ENCODE measurements around the gene SNX2.

Gene SNX2

GRCh38 chr5:122774861-122775549 is at the start of gene SNX2:
Gene SNX2 (plus strand): TSS chr5:122775080. CDS start chr5:122775104, 24 bp downstream.
- H3K4me3 ChIP-seq (ENCODE audit: low read depth, low read length), result peak within 1 kb of the TSS; percentile 97
- H3K27me3 ChIP-seq (ENCODE audit: control insufficient read depth, insufficient read depth, low read length), result no peaks in the 10 kb centered on the region; the same call in 1 of the 2 replicates
- peak within 1 kb of the TSS; percentile 89 for H3K27ac ChIP-seq (ENCODE audit: low read depth, low read length)
- no peaks in the 10 kb centered on the region for H3K9me3 ChIP-seq (ENCODE audit: control insufficient read depth, insufficient read depth, low read length)
- H3K36me3 ChIP-seq (ENCODE audit: control insufficient read depth, insufficient read depth, low read length), result no peaks in the 10 kb centered on the region
- peak within 1 kb of the TSS; percentile 77 for H3K9ac ChIP-seq (ENCODE audit: low read depth, low read length)
- H3K4me1 ChIP-seq (ENCODE audit: control insufficient read depth, insufficient read depth, low read length), result peaks cover 16% of the 10 kb centered on the region

- no peak overlapping the region for H3K9ac ChIP-seq (ENCODE audit: low read depth, low read length)
- H3K27ac ChIP-seq (ENCODE audit: low read depth, low read length), result no peak overlapping the region
- no peak overlapping the region for H3K4me3 ChIP-seq (ENCODE audit: low read depth, low read length)
- no peaks in the 10 kb centered on the region for H3K27me3 ChIP-seq (ENCODE audit: control insufficient read depth, insufficient read depth, low read length)
- H3K4me1 ChIP-seq (ENCODE audit: control insufficient read depth, insufficient read depth, low read length), result peaks cover 6% of the 10 kb centered on the region; the same call in 1 of the 2 replicates
- H3K9me3 ChIP-seq (ENCODE audit: control insufficient read depth, insufficient read depth, low read length), result no peaks in the 10 kb centered on the region
- H3K36me3 ChIP-seq (ENCODE audit: control insufficient read depth, insufficient read depth, low read length), result no peaks in the 10 kb centered on the region
These were observed 47.8 kb upstream of the SNX2 start for GRCh38 chr5:122727112-122727541.

GRCh38 chr5:122730037-122730436 is 44.8 kb upstream of the SNX2 start:
- Histone ChIP-seq H3K4me1 (ENCODE audit: control insufficient read depth, insufficient read depth, low read length) (no peaks in the 10 kb centered on the region), H3K9me3 (ENCODE audit: control insufficient read depth, insufficient read depth, low read length) (no peaks in the 10 kb centered on the region), H3K36me3 (ENCODE audit: control insufficient read depth, insufficient read depth, low read length) (no peaks in the 10 kb centered on the region), H3K4me3 (ENCODE audit: low read depth, low read length) (no peak overlapping the region), H3K27ac (ENCODE audit: low read depth, low read length) (no peak overlapping the region), H3K9ac (ENCODE audit: low read depth, low read length) (no peak overlapping the region), H3K27me3 (ENCODE audit: control insufficient read depth, insufficient read depth, low read length) (no peaks in the 10 kb centered on the region)

GRCh38 chr5:122730456-122730855 is 44.4 kb upstream of the SNX2 start:
- no peaks in the 10 kb centered on the region for H3K9me3 ChIP-seq (ENCODE audit: control insufficient read depth, insufficient read depth, low read length)
- H3K4me1 ChIP-seq (ENCODE audit: control insufficient read depth, insufficient read depth, low read length), result no peaks in the 10 kb centered on the region
- no peaks in the 10 kb centered on the region for H3K27me3 ChIP-seq (ENCODE audit: control insufficient read depth, insufficient read depth, low read length)
- no peak overlapping the region for H3K27ac ChIP-seq (ENCODE audit: low read depth, low read length)
- no peak overlapping the region for H3K4me3 ChIP-seq (ENCODE audit: low read depth, low read length)
- H3K9ac ChIP-seq (ENCODE audit: low read depth, low read length), result no peak overlapping the region
- no peaks in the 10 kb centered on the region for H3K36me3 ChIP-seq (ENCODE audit: control insufficient read depth, insufficient read depth, low read length)

- Histone ChIP-seq H3K9ac (ENCODE audit: low read depth, low read length) (no peak overlapping the region), H3K27me3 (ENCODE audit: control insufficient read depth, insufficient read depth, low read length) (no peaks in the 10 kb centered on the region), H3K4me1 (ENCODE audit: control insufficient read depth, insufficient read depth, low read length) (no peaks in the 10 kb centered on the region), H3K27ac (ENCODE audit: low read depth, low read length) (no peak overlapping the region), H3K36me3 (ENCODE audit: control insufficient read depth, insufficient read depth, low read length) (no peaks in the 10 kb centered on the region), H3K4me3 (ENCODE audit: low read depth, low read length) (no peak overlapping the region), H3K9me3 (ENCODE audit: control insufficient read depth, insufficient read depth, low read length) (no peaks in the 10 kb centered on the region)
These were observed 38.6 kb upstream of the SNX2 start for GRCh38 chr5:122736086-122736845.

- Histone ChIP-seq H3K4me1 (ENCODE audit: control insufficient read depth, insufficient read depth, low read length) (no peaks in the 10 kb centered on the region; the same call in 1 of the 2 replicates), H3K27me3 (ENCODE audit: control insufficient read depth, insufficient read depth, low read length) (no peaks in the 10 kb centered on the region), H3K9ac (ENCODE audit: low read depth, low read length) (no peak overlapping the region), H3K9me3 (ENCODE audit: control insufficient read depth, insufficient read depth, low read length) (no peaks in the 10 kb centered on the region), H3K36me3 (ENCODE audit: control insufficient read depth, insufficient read depth, low read length) (no peaks in the 10 kb centered on the region), H3K4me3 (ENCODE audit: low read depth, low read length) (no peak overlapping the region), H3K27ac (ENCODE audit: low read depth, low read length) (no peak overlapping the region)
These were observed 36.8 kb upstream of the SNX2 start for GRCh38 chr5:122738088-122738487.

GRCh38 chr5:122741681-122742080 is 33.2 kb upstream of the SNX2 start:
- Histone ChIP-seq H3K9me3 (ENCODE audit: control insufficient read depth, insufficient read depth, low read length) (no peaks in the 10 kb centered on the region), H3K27me3 (ENCODE audit: control insufficient read depth, insufficient read depth, low read length) (no peaks in the 10 kb centered on the region), H3K36me3 (ENCODE audit: control insufficient read depth, insufficient read depth, low read length) (no peaks in the 10 kb centered on the region), H3K4me3 (ENCODE audit: low read depth, low read length) (no peak overlapping the region), H3K4me1 (ENCODE audit: control insufficient read depth, insufficient read depth, low read length) (no peaks in the 10 kb centered on the region; the same call in 1 of the 2 replicates), H3K27ac (ENCODE audit: low read depth, low read length) (no peak overlapping the region), H3K9ac (ENCODE audit: low read depth, low read length) (no peak overlapping the region)

GRCh38 chr5:122743261-122743660 is 31.6 kb upstream of the SNX2 start:
- Histone ChIP-seq H3K9ac (ENCODE audit: low read depth, low read length) (no peak overlapping the region), H3K4me3 (ENCODE audit: low read depth, low read length) (no peak overlapping the region), H3K36me3 (ENCODE audit: control insufficient read depth, insufficient read depth, low read length) (no peaks in the 10 kb centered on the region), H3K27me3 (ENCODE audit: control insufficient read depth, insufficient read depth, low read length) (no peaks in the 10 kb centered on the region), H3K4me1 (ENCODE audit: control insufficient read depth, insufficient read depth, low read length) (no peaks in the 10 kb centered on the region; the same call in 1 of the 2 replicates), H3K27ac (ENCODE audit: low read depth, low read length) (no peak overlapping the region), H3K9me3 (ENCODE audit: control insufficient read depth, insufficient read depth, low read length) (no peaks in the 10 kb centered on the region)

- Histone ChIP-seq H3K4me1 (ENCODE audit: control insufficient read depth, insufficient read depth, low read length) (no peaks in the 10 kb centered on the region; the same call in 1 of the 2 replicates), H3K36me3 (ENCODE audit: control insufficient read depth, insufficient read depth, low read length) (no peaks in the 10 kb centered on the region), H3K9me3 (ENCODE audit: control insufficient read depth, insufficient read depth, low read length) (no peaks in the 10 kb centered on the region), H3K9ac (ENCODE audit: low read depth, low read length) (no peak overlapping the region), H3K27ac (ENCODE audit: low read depth, low read length) (no peak overlapping the region), H3K27me3 (ENCODE audit: control insufficient read depth, insufficient read depth, low read length) (no peaks in the 10 kb centered on the region), H3K4me3 (ENCODE audit: low read depth, low read length) (no peak overlapping the region)
These were observed 29.3 kb upstream of the SNX2 start for GRCh38 chr5:122745597-122745996.

- no peak overlapping the region for H3K27ac ChIP-seq (ENCODE audit: low read depth, low read length)
- no peak overlapping the region for H3K4me3 ChIP-seq (ENCODE audit: low read depth, low read length)
- H3K9ac ChIP-seq (ENCODE audit: low read depth, low read length), result no peak overlapping the region
- no peaks in the 10 kb centered on the region for H3K36me3 ChIP-seq (ENCODE audit: control insufficient read depth, insufficient read depth, low read length)
- no peaks in the 10 kb centered on the region for H3K9me3 ChIP-seq (ENCODE audit: control insufficient read depth, insufficient read depth, low read length)
- peaks cover 6% of the 10 kb centered on the region; the same call in 1 of the 2 replicates for H3K4me1 ChIP-seq (ENCODE audit: control insufficient read depth, insufficient read depth, low read length)
- H3K27me3 ChIP-seq (ENCODE audit: control insufficient read depth, insufficient read depth, low read length), result no peaks in the 10 kb centered on the region
These were observed 25.0 kb upstream of the SNX2 start for GRCh38 chr5:122749886-122750285.

- Histone ChIP-seq H3K27ac (ENCODE audit: low read depth, low read length) (peak overlapping the region; percentile 61), H3K36me3 (ENCODE audit: control insufficient read depth, insufficient read depth, low read length) (no peaks in the 10 kb centered on the region), H3K4me3 (ENCODE audit: low read depth, low read length) (no peak overlapping the region)
These were observed 23.5 kb upstream of the SNX2 start for GRCh38 chr5:122751293-122751782.

More at GRCh38 chr5:122751293-122751782, 23.5 kb upstream of the SNX2 start:
- Histone ChIP-seq H3K9me3 (ENCODE audit: control insufficient read depth, insufficient read depth, low read length) (no peaks in the 10 kb centered on the region), H3K4me1 (ENCODE audit: control insufficient read depth, insufficient read depth, low read length) (peaks cover 6% of the 10 kb centered on the region; the same call in 1 of the 2 replicates), H3K27me3 (ENCODE audit: control insufficient read depth, insufficient read depth, low read length) (no peaks in the 10 kb centered on the region), H3K9ac (ENCODE audit: low read depth, low read length) (0 out of 2 replicates have a peak overlapping the region, but pooled peaks have one; percentile 9)

Measured in HUES48 (cell line).